Measurements from ENCODE around the gene CDH23.

The CDH23 gene

GRCh38 chr10:71493741-71494140 is 97.0 kb downstream of the CDH23 start:
- TF ChIP-seq CTCF (conservative IDR thresholded peaks at IDR 0.05): no peak
- H3K27ac ChIP-seq: no peak overlapping the region

- no peak overlapping the region for H3K27ac ChIP-seq
- no peak for TF ChIP-seq CTCF (conservative IDR thresholded peaks at IDR 0.05)
These were observed 97.8 kb downstream of the CDH23 start for GRCh38 chr10:71494476-71494875.

GRCh38 chr10:71494980-71495381 is 98.3 kb downstream of the CDH23 start:
- TF ChIP-seq CTCF (conservative IDR thresholded peaks at IDR 0.05): no peak
- H3K27ac ChIP-seq: no peak overlapping the region

GRCh38 chr10:71496927-71497762 is 100.4 kb downstream of the CDH23 start:
- H3K27ac ChIP-seq: no peak overlapping the region
- TF ChIP-seq CTCF (conservative IDR thresholded peaks at IDR 0.05): no peak

GRCh38 chr10:71497763-71498326 is 101.1 kb downstream of the CDH23 start:
- H3K27ac ChIP-seq: no peak overlapping the region
- no peak for TF ChIP-seq CTCF (conservative IDR thresholded peaks at IDR 0.05)

- no peak for TF ChIP-seq CTCF (conservative IDR thresholded peaks at IDR 0.05)
- no peak overlapping the region for H3K27ac ChIP-seq
These were observed 104.7 kb downstream of the CDH23 start for GRCh38 chr10:71501402-71501801.

- TF ChIP-seq CTCF (conservative IDR thresholded peaks at IDR 0.05): no peak
- no peak overlapping the region; the same call in 1 of the 2 replicates for H3K27ac ChIP-seq
These were observed 105.5 kb downstream of the CDH23 start for GRCh38 chr10:71502190-71502589.

Measured in VCaP (cell line).